ENCODE data around the gene ECI2.

ECI2 gene

GRCh38 chr6:4088704-4089103 lies 46.7 kb downstream of the ECI2 start:
- TF ChIP-seq CTCF (IDR thresholded peaks at IDR 0.05; ENCODE audit: low read length) (no peak), EZH2 (IDR thresholded peaks at IDR 0.05; ENCODE audit: borderline replicate concordance, low read length) (no peak)
- Histone ChIP-seq H3K9ac (ENCODE audit: low read length) (no peak overlapping the region), H3K36me3 (ENCODE audit: insufficient read depth, low read length) (no peaks in the 10 kb centered on the region), H3K4me1 (ENCODE audit: insufficient read depth, low read length, severe bottlenecking) (no peaks in the 10 kb centered on the region), H2AFZ (ENCODE audit: low read length) (no peak overlapping the region), H3K9me2 (ENCODE audit: low read depth, low read length) (no peaks in the 10 kb centered on the region), H3F3A (ENCODE audit: insufficient read depth, low read length) (no peaks in the 10 kb centered on the region), H3K27ac (ENCODE audit: low read depth, low read length, poor library complexity, severe bottlenecking) (no peak overlapping the region), H4K20me1 (ENCODE audit: insufficient read depth, low read length) (no peaks in the 10 kb centered on the region), H3K9me3 (ENCODE audit: low read length) (no peaks in the 10 kb centered on the region), H3K4me3 (ENCODE audit: low read depth, low read length, poor library complexity, severe bottlenecking) (no peak overlapping the region), H3K27me3 (ENCODE audit: insufficient read depth, low read length) (no peaks in the 10 kb centered on the region; the same call in 1 of the 2 replicates), H3K79me2 (ENCODE audit: insufficient read depth, low read length) (no peaks in the 10 kb centered on the region), H3K4me2 (ENCODE audit: low read length) (no peak overlapping the region)

DNA sequence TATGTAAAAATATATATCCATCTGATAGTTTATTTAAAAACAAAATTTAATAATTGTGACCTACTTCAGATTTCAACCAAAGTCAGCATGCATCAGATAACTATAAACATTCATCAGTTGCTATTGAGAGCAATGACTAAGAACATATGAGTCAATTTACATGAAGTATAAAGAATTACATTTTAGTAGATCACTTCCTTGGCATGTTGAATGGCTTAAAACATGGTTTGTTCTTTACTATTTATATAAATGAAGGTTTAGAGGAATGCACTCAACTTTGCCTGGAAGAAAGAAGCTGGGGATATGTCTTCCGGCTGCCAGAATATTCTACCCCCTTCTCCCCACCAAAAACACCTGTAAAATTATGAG lies 50.1 kb downstream of the ECI2 start:
- Histone ChIP-seq H2AFZ (ENCODE audit: low read length) (no peak overlapping the region), H3K9me3 (ENCODE audit: low read length) (no peaks in the 10 kb centered on the region), H3K4me2 (ENCODE audit: low read length) (no peak overlapping the region), H3K9ac (ENCODE audit: low read length) (no peak overlapping the region), H3F3A (ENCODE audit: insufficient read depth, low read length) (no peaks in the 10 kb centered on the region), H3K79me2 (ENCODE audit: insufficient read depth, low read length) (no peaks in the 10 kb centered on the region), H4K20me1 (ENCODE audit: insufficient read depth, low read length) (no peaks in the 10 kb centered on the region), H3K27me3 (ENCODE audit: insufficient read depth, low read length) (no peaks in the 10 kb centered on the region), H3K4me1 (ENCODE audit: insufficient read depth, low read length, severe bottlenecking) (no peaks in the 10 kb centered on the region), H3K4me3 (ENCODE audit: low read depth, low read length, poor library complexity, severe bottlenecking) (no peak overlapping the region), H3K36me3 (ENCODE audit: insufficient read depth, low read length) (no peaks in the 10 kb centered on the region), H3K27ac (ENCODE audit: low read depth, low read length, poor library complexity, severe bottlenecking) (no peak overlapping the region), H3K9me2 (ENCODE audit: low read depth, low read length) (no peaks in the 10 kb centered on the region)
- no peak for TF ChIP-seq EZH2 (IDR thresholded peaks at IDR 0.05; ENCODE audit: borderline replicate concordance, low read length)
- TF ChIP-seq CTCF (IDR thresholded peaks at IDR 0.05; ENCODE audit: low read length): no peak

GRCh38 chr6:4084444-4085331 lies 50.7 kb downstream of the ECI2 start:
- no peak overlapping the region for H3K27ac ChIP-seq (ENCODE audit: low read depth, low read length, poor library complexity, severe bottlenecking)
- H3F3A ChIP-seq (ENCODE audit: insufficient read depth, low read length): no peaks in the 10 kb centered on the region
- H4K20me1 ChIP-seq (ENCODE audit: insufficient read depth, low read length): no peaks in the 10 kb centered on the region
- H3K36me3 ChIP-seq (ENCODE audit: insufficient read depth, low read length): no peaks in the 10 kb centered on the region
- no peak overlapping the region for H3K9ac ChIP-seq (ENCODE audit: low read length)
- no peak overlapping the region for H3K4me2 ChIP-seq (ENCODE audit: low read length)
- TF ChIP-seq CTCF (IDR thresholded peaks at IDR 0.05; ENCODE audit: low read length): no peak
- TF ChIP-seq EZH2 (IDR thresholded peaks at IDR 0.05; ENCODE audit: borderline replicate concordance, low read length): no peak
- no peaks in the 10 kb centered on the region for H3K9me3 ChIP-seq (ENCODE audit: low read length)
- no peaks in the 10 kb centered on the region for H3K79me2 ChIP-seq (ENCODE audit: insufficient read depth, low read length)
- H3K4me3 ChIP-seq (ENCODE audit: low read depth, low read length, poor library complexity, severe bottlenecking): no peak overlapping the region
- H3K9me2 ChIP-seq (ENCODE audit: low read depth, low read length): no peaks in the 10 kb centered on the region
- H3K27me3 ChIP-seq (ENCODE audit: insufficient read depth, low read length): no peaks in the 10 kb centered on the region
- H2AFZ ChIP-seq (ENCODE audit: low read length): no peak overlapping the region
- no peaks in the 10 kb centered on the region for H3K4me1 ChIP-seq (ENCODE audit: insufficient read depth, low read length, severe bottlenecking)

Data from OCI-LY1 (cell line).